Measurements from ENCODE around the gene RYR2.
A peak's percentile ranks its signal among the peaks of the same experiment; 100 is the strongest.
"Not testable (repeated sequence)": the region's sequence is repeated elsewhere in the genome, so short reads cannot be mapped to it uniquely, and the experiment has no call there.

RYR2 gene

DNA sequence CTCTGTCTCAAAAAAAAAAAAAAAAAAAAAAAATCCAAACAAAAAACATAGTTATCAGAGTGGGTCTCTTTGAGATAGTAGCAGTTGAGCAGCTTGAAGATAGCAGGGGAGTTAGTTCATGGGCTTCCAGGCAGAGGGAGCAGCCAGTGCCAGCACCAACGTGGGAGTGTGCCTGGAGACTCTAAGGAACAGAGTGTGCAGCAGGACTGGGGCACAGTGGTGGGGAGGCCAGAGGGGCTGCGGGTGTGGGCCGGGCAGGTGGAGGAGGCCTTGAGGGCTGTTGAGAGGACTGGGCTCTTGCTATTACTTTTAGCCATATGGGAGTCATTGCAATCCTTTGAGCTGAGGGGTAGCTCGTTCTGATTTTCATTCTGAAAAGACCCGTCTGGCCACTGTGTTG lies 63.8 kb downstream of the RYR2 start:
- peaks cover 5% of the 10 kb centered on the region for H3K4me1 ChIP-seq (ENCODE audit: control insufficient read depth, insufficient read depth, low read length)
- H3K27ac ChIP-seq (ENCODE audit: insufficient read depth, low read depth, low read length, poor library complexity, severe bottlenecking) = no peak overlapping the region
- H3K4me3 ChIP-seq (ENCODE audit: insufficient read depth, low read depth, low read length) = no peak overlapping the region
- no peaks in the 10 kb centered on the region for H3K36me3 ChIP-seq (ENCODE audit: control insufficient read depth, insufficient read depth, low read length)
- no peaks in the 10 kb centered on the region for H3K27me3 ChIP-seq (ENCODE audit: control insufficient read depth, insufficient read depth, low read length, poor library complexity, severe bottlenecking)
- 85 to 88% methylated on average over 5 of the region's 5 CpGs for WGBS, 2 experiments
- no peaks in the 10 kb centered on the region for H3K9me3 ChIP-seq (ENCODE audit: control insufficient read depth, low read length)

DNA sequence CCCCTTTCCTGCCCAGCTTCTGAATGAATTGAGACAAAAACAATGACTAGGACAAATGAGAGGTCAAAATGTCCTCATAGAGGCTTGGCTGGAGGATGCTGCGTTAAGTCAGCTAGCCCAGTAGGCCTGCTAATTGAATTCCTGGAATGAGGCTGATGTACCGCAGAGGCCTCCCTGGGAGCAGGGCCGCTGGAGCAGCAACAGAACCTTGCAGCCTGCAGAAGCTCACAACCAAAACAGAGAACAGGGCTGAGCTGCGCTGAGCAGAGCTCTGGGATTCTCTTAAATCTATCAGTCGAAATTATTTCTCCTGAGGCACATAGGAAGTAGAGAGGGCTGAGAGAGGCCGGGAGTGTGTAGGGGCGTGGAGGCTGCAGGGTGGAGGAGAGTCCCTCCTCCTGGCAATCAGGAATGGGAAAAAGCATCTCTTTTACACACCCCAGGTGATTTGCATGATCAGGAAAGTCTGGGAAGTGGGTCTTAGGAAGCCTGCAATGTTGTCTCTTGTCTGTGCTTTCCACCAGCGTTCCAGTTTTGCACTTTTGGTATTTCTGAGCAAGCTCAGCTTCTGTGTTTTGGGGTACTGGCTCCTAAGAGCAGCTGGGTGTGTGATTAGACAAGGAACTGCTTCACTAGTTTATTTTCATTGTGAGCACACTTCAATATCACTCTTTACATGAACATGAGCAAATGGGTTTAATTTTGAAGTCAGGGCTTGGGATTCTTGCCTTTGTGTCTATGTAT lies 66.5 kb downstream of the RYR2 start:
- 62 to 65% methylated on average over 8 of the region's 8 CpGs for WGBS, 2 experiments
- H3K27me3 ChIP-seq (ENCODE audit: control insufficient read depth, insufficient read depth, low read length, poor library complexity, severe bottlenecking) = no peaks in the 10 kb centered on the region
- peak overlapping the region; percentile 26 for H3K27ac ChIP-seq (ENCODE audit: insufficient read depth, low read depth, low read length, poor library complexity, severe bottlenecking)
- peaks cover 5% of the 10 kb centered on the region for H3K4me1 ChIP-seq (ENCODE audit: control insufficient read depth, insufficient read depth, low read length)
- no peaks in the 10 kb centered on the region for H3K36me3 ChIP-seq (ENCODE audit: control insufficient read depth, insufficient read depth, low read length)
- no peak overlapping the region for H3K4me3 ChIP-seq (ENCODE audit: insufficient read depth, low read depth, low read length)
- H3K9me3 ChIP-seq (ENCODE audit: control insufficient read depth, low read length) = no peaks in the 10 kb centered on the region

DNA sequence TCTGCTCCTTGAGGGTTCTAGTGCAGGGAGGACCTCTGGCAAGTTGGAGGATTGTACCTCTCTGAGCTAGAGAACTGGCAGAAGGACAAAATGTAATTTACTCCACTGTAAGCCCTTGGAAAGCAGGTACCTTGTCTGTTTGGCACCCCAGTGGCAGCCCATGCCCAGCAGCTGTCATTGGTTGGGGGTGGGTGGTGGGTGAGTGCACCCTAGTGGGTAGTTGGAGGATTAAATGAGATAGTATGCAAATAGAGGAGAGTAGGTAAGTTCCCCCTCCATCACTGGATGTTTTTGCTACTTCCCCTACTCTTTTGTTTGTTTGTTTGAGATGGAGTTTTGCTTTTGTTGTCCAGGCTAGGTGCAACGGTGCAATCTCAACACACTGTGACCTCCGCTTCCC lies 69.8 kb downstream of the RYR2 start:
- H3K27me3 ChIP-seq (ENCODE audit: control insufficient read depth, insufficient read depth, low read length, poor library complexity, severe bottlenecking) = no peaks in the 10 kb centered on the region
- H3K4me1 ChIP-seq (ENCODE audit: control insufficient read depth, insufficient read depth, low read length) = no peaks in the 10 kb centered on the region
- no peak overlapping the region for H3K4me3 ChIP-seq (ENCODE audit: insufficient read depth, low read depth, low read length)
- no peaks in the 10 kb centered on the region for H3K9me3 ChIP-seq (ENCODE audit: control insufficient read depth, low read length)
- H3K36me3 ChIP-seq (ENCODE audit: control insufficient read depth, insufficient read depth, low read length) = no peaks in the 10 kb centered on the region
- no peak overlapping the region for H3K27ac ChIP-seq (ENCODE audit: insufficient read depth, low read depth, low read length, poor library complexity, severe bottlenecking)
- WGBS, 2 experiments = 44 to 46% methylated on average over 2 of the region's 2 CpGs

DNA sequence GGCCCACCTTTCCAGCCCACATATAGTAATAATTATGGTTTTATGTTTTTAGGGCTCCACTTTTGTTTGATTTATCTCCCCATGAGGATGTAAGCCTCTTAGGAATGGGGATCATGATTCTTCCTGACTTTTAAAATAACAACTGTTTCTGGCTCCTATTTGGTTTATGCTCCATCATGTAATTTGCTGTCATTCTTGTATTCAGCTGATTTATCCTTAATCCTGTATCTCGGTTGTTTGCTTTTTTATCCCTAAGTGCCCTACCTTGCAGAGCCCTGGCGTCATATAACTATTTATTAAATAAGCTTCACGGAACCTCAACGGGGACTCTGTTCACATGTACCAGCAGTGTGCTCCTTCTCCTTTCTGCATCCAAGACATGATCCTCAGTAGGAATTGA lies 70.7 kb downstream of the RYR2 start:
- Histone ChIP-seq H3K4me3 (ENCODE audit: insufficient read depth, low read depth, low read length) (no peak overlapping the region), H3K36me3 (ENCODE audit: control insufficient read depth, insufficient read depth, low read length) (no peaks in the 10 kb centered on the region), H3K9me3 (ENCODE audit: control insufficient read depth, low read length) (no peaks in the 10 kb centered on the region), H3K27ac (ENCODE audit: insufficient read depth, low read depth, low read length, poor library complexity, severe bottlenecking) (no peak overlapping the region), H3K4me1 (ENCODE audit: control insufficient read depth, insufficient read depth, low read length) (no peaks in the 10 kb centered on the region), H3K27me3 (ENCODE audit: control insufficient read depth, insufficient read depth, low read length, poor library complexity, severe bottlenecking) (no peaks in the 10 kb centered on the region)
- 94% methylated on average over 4 of the region's 4 CpGs for WGBS, 2 experiments

DNA sequence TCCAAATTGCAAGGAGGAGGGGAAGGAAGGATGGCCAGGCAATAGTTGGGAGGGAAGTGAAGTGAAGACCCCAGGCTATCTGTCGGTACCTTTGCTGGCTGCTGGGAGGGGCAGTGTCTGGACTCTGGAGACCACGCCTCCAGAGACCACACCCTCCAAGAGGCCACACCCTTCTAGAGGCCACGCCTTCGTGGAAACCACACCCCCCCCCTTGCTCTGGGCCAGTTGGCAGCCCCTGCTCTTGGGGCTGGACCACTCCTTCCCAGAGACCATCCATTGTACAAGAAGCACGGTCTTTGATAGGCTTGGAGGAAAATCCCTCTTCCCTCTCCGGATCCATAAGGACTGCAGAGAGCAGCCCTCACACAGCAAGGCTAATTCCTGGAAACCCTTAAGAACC lies 73.1 kb downstream of the RYR2 start:
- Histone ChIP-seq H3K27me3 (ENCODE audit: control insufficient read depth, insufficient read depth, low read length, poor library complexity, severe bottlenecking) (no peaks in the 10 kb centered on the region), H3K9me3 (ENCODE audit: control insufficient read depth, low read length) (no peaks in the 10 kb centered on the region), H3K4me3 (ENCODE audit: insufficient read depth, low read depth, low read length) (no peak overlapping the region), H3K36me3 (ENCODE audit: control insufficient read depth, insufficient read depth, low read length) (no peaks in the 10 kb centered on the region), H3K4me1 (ENCODE audit: control insufficient read depth, insufficient read depth, low read length) (no peaks in the 10 kb centered on the region), H3K27ac (ENCODE audit: insufficient read depth, low read depth, low read length, poor library complexity, severe bottlenecking) (no peak overlapping the region)
- 85 to 95% methylated on average over 5 of the region's 6 CpGs for WGBS, 2 experiments

DNA sequence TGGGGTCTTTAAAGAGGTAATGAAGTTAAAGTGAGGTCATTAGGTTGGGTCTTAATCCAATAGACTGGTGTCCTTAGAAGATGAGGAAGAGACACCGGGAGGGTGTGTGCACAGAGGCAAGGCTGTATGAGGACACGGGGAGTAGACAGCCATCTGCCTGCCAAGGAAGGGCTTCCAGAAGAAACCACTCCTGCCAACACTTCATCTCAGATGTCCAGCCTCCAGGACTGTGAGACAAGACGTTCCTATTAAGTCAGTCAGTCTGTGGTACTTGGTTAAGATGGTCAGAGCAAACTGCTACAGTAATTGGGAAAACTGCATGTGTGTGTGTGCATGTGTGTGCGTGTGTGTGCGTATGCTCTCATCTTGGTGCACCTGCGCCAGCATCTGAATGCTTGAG lies 77.1 kb downstream of the RYR2 start:
- H3K4me1 ChIP-seq (ENCODE audit: control insufficient read depth, insufficient read depth, low read length) = no peaks in the 10 kb centered on the region
- H3K27ac ChIP-seq (ENCODE audit: insufficient read depth, low read depth, low read length, poor library complexity, severe bottlenecking) = no peak overlapping the region
- no peak overlapping the region for H3K4me3 ChIP-seq (ENCODE audit: insufficient read depth, low read depth, low read length)
- no peaks in the 10 kb centered on the region for H3K9me3 ChIP-seq (ENCODE audit: control insufficient read depth, low read length)
- WGBS, 2 experiments = 93% methylated on average over 6 of the region's 6 CpGs
- no peaks in the 10 kb centered on the region for H3K27me3 ChIP-seq (ENCODE audit: control insufficient read depth, insufficient read depth, low read length, poor library complexity, severe bottlenecking)
- no peaks in the 10 kb centered on the region for H3K36me3 ChIP-seq (ENCODE audit: control insufficient read depth, insufficient read depth, low read length)

DNA sequence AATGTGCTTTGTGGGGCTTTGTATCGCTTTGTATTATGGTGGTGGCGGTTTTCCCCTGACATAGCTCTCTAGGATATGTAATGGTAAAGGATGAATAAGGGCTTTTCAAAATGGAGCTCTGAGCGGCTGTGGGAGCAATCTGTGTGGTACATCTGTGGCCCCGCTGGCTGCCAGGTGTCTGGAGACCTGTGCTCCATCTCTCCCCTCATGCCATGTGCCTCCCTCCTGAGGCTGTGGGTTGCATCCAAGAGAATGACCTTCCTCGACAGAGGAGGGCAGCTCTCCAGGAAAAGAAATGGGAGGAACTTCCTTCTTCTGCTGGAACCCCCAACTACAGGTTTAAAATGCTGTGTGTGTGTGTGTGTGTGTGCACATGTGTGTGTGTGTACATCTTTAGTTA lies 78.7 kb downstream of the RYR2 start:
- Histone ChIP-seq H3K36me3 (ENCODE audit: control insufficient read depth, insufficient read depth, low read length) (no peaks in the 10 kb centered on the region), H3K27ac (ENCODE audit: insufficient read depth, low read depth, low read length, poor library complexity, severe bottlenecking) (no peak overlapping the region), H3K27me3 (ENCODE audit: control insufficient read depth, insufficient read depth, low read length, poor library complexity, severe bottlenecking) (no peaks in the 10 kb centered on the region), H3K4me3 (ENCODE audit: insufficient read depth, low read depth, low read length) (no peak overlapping the region), H3K9me3 (ENCODE audit: control insufficient read depth, low read length) (no peaks in the 10 kb centered on the region), H3K4me1 (ENCODE audit: control insufficient read depth, insufficient read depth, low read length) (no peaks in the 10 kb centered on the region)
- WGBS, 2 experiments = 94 to 95% methylated on average over 5 of the region's 5 CpGs

DNA sequence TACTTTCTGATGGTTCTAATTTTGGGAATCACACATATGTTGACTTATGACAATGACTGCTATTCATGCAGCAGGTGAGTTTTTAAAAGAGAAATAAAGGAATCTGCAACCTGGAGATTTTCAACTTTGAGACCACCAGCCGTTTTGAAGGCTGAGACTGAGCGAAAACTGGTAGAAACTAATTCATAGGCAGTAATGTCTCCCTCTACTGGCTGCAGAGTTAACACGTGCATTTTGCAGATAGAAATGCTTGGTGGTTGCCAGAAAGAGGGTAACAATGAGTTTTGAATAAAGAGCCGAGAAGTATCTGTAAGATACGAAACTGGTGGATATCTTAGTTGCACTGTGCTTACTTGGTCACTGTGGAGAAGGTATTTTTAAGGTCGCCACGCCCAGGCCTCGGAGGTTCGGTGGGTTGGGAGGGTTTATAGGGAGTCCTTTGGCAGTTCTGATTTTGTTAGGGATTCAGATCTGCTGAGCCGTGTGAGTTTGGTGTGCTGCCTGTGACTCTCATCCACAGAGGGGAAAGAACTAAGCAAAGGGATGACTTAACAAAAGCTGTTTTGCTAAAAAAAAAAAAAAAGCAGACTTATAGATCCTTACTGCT lies 83.0 kb downstream of the RYR2 start:
- no peak overlapping the region for H3K4me3 ChIP-seq (ENCODE audit: insufficient read depth, low read depth, low read length)
- no peaks in the 10 kb centered on the region for H3K36me3 ChIP-seq (ENCODE audit: control insufficient read depth, insufficient read depth, low read length)
- H3K4me1 ChIP-seq (ENCODE audit: control insufficient read depth, insufficient read depth, low read length) = no peaks in the 10 kb centered on the region
- peaks cover 2% of the 10 kb centered on the region for H3K9me3 ChIP-seq (ENCODE audit: control insufficient read depth, low read length)
- H3K27me3 ChIP-seq (ENCODE audit: control insufficient read depth, insufficient read depth, low read length, poor library complexity, severe bottlenecking) = no peaks in the 10 kb centered on the region
- no peak overlapping the region for H3K27ac ChIP-seq (ENCODE audit: insufficient read depth, low read depth, low read length, poor library complexity, severe bottlenecking)
- WGBS, 2 experiments = 85% methylated on average over 10 of the region's 10 CpGs

DNA sequence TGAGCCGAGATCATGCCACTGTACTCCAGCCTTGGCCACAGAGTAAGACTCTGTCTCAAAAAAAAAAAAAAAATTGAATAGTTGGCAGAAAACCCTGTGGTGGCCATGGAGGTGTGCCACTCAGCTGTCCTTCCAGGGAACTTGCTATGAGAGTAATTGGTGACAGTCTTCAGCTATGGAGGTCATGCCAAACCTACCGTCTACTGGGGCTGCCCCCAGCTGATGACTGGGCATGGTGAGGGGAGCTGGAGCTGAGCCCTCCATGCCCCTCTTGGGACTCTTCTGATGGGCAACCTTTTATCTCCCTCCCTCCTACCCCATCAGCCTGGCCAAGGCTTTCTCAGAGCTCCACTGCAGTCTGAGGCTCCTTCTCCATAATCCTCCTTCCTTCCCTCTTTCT lies 84.2 kb downstream of the RYR2 start:
- H3K27me3 ChIP-seq (ENCODE audit: control insufficient read depth, insufficient read depth, low read length, poor library complexity, severe bottlenecking) = no peaks in the 10 kb centered on the region
- WGBS, 2 experiments = 90 to 93% methylated on average over 2 of the region's 2 CpGs
- no peaks in the 10 kb centered on the region for H3K36me3 ChIP-seq (ENCODE audit: control insufficient read depth, insufficient read depth, low read length)
- peaks cover 2% of the 10 kb centered on the region for H3K9me3 ChIP-seq (ENCODE audit: control insufficient read depth, low read length)
- H3K4me3 ChIP-seq (ENCODE audit: insufficient read depth, low read depth, low read length) = no peak overlapping the region
- H3K27ac ChIP-seq (ENCODE audit: insufficient read depth, low read depth, low read length, poor library complexity, severe bottlenecking) = no peak overlapping the region
- no peaks in the 10 kb centered on the region for H3K4me1 ChIP-seq (ENCODE audit: control insufficient read depth, insufficient read depth, low read length)

DNA sequence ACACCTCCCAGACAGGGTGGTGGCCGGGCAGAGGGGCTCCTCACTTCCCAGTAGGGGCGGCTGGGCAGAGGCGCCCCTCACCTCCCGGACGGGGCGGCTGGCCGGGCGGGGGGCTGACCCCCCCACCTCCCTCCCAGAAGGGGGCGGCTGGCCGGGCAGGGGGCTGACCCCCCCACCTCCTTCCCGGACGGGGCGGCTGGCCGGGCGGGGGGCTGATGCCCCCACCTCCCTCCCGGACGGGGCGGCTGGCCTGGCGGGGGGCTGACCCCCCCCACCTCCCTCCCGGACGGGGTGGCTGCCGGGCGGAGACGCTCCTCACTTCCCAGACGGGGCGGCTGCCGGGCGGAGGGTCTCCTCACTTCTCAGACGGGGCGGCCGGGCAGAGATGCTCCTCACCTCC lies 85.3 kb downstream of the RYR2 start:
- not testable (repeated sequence) for H3K27ac ChIP-seq (ENCODE audit: insufficient read depth, low read depth, low read length, poor library complexity, severe bottlenecking); H3K9me3 ChIP-seq (ENCODE audit: control insufficient read depth, low read length); H3K27me3 ChIP-seq (ENCODE audit: control insufficient read depth, insufficient read depth, low read length, poor library complexity, severe bottlenecking); H3K36me3 ChIP-seq (ENCODE audit: control insufficient read depth, insufficient read depth, low read length); H3K4me3 ChIP-seq (ENCODE audit: insufficient read depth, low read depth, low read length); H3K4me1 ChIP-seq (ENCODE audit: control insufficient read depth, insufficient read depth, low read length)
- WGBS, 2 experiments = 91 to 95% methylated on average over 12 to 28 of the region's 31 CpGs
